OCI-LY1 (cell line): ENCODE data around the gene PDE4D.

Experiments used
- CTCF ChIP-seq: fragments of 200-600 bp; sonication (generic), shearing (Covaris generic); IDR thresholded peaks from 2 replicates; pipeline ENCODE4 v1.5.1; 2017; ENCODE audit warnings: mild to moderate bottlenecking, antibody characterized with exemption, low read length, moderate library complexity, mixed read lengths
- EZH2 ChIP-seq: fragments of 200-600 bp; sonication (generic), shearing (Covaris generic); IDR thresholded peaks from 2 replicates; pipeline ENCODE4 v1.8.0; 2017; ENCODE audit warnings: borderline replicate concordance, mixed run types, mild to moderate bottlenecking, antibody characterized with exemption, low read length, moderate library complexity, mixed read lengths

- no peak for TF ChIP-seq CTCF
- no peak for TF ChIP-seq EZH2
These were observed 592.6 kb downstream of the PDE4D start for GRCh38 chr5:59300930-59301329.
